Measurements from ENCODE around the gene L1CAM. TPM values are rescaled to one million over a fixed set of nuclear protein-coding genes. Genes with fewer than 3 reads are reported as not detected.

Gene L1CAM
- total and polyA plus RNA-seq, 9 of the 15 experiments (the other 6 are each of a cell fraction or from before 2014, with no cell fraction given), result 0.09 to 0.86 (median 0.26) TPM; not detected in 3

- TF ChIP-seq, protein P1, sequence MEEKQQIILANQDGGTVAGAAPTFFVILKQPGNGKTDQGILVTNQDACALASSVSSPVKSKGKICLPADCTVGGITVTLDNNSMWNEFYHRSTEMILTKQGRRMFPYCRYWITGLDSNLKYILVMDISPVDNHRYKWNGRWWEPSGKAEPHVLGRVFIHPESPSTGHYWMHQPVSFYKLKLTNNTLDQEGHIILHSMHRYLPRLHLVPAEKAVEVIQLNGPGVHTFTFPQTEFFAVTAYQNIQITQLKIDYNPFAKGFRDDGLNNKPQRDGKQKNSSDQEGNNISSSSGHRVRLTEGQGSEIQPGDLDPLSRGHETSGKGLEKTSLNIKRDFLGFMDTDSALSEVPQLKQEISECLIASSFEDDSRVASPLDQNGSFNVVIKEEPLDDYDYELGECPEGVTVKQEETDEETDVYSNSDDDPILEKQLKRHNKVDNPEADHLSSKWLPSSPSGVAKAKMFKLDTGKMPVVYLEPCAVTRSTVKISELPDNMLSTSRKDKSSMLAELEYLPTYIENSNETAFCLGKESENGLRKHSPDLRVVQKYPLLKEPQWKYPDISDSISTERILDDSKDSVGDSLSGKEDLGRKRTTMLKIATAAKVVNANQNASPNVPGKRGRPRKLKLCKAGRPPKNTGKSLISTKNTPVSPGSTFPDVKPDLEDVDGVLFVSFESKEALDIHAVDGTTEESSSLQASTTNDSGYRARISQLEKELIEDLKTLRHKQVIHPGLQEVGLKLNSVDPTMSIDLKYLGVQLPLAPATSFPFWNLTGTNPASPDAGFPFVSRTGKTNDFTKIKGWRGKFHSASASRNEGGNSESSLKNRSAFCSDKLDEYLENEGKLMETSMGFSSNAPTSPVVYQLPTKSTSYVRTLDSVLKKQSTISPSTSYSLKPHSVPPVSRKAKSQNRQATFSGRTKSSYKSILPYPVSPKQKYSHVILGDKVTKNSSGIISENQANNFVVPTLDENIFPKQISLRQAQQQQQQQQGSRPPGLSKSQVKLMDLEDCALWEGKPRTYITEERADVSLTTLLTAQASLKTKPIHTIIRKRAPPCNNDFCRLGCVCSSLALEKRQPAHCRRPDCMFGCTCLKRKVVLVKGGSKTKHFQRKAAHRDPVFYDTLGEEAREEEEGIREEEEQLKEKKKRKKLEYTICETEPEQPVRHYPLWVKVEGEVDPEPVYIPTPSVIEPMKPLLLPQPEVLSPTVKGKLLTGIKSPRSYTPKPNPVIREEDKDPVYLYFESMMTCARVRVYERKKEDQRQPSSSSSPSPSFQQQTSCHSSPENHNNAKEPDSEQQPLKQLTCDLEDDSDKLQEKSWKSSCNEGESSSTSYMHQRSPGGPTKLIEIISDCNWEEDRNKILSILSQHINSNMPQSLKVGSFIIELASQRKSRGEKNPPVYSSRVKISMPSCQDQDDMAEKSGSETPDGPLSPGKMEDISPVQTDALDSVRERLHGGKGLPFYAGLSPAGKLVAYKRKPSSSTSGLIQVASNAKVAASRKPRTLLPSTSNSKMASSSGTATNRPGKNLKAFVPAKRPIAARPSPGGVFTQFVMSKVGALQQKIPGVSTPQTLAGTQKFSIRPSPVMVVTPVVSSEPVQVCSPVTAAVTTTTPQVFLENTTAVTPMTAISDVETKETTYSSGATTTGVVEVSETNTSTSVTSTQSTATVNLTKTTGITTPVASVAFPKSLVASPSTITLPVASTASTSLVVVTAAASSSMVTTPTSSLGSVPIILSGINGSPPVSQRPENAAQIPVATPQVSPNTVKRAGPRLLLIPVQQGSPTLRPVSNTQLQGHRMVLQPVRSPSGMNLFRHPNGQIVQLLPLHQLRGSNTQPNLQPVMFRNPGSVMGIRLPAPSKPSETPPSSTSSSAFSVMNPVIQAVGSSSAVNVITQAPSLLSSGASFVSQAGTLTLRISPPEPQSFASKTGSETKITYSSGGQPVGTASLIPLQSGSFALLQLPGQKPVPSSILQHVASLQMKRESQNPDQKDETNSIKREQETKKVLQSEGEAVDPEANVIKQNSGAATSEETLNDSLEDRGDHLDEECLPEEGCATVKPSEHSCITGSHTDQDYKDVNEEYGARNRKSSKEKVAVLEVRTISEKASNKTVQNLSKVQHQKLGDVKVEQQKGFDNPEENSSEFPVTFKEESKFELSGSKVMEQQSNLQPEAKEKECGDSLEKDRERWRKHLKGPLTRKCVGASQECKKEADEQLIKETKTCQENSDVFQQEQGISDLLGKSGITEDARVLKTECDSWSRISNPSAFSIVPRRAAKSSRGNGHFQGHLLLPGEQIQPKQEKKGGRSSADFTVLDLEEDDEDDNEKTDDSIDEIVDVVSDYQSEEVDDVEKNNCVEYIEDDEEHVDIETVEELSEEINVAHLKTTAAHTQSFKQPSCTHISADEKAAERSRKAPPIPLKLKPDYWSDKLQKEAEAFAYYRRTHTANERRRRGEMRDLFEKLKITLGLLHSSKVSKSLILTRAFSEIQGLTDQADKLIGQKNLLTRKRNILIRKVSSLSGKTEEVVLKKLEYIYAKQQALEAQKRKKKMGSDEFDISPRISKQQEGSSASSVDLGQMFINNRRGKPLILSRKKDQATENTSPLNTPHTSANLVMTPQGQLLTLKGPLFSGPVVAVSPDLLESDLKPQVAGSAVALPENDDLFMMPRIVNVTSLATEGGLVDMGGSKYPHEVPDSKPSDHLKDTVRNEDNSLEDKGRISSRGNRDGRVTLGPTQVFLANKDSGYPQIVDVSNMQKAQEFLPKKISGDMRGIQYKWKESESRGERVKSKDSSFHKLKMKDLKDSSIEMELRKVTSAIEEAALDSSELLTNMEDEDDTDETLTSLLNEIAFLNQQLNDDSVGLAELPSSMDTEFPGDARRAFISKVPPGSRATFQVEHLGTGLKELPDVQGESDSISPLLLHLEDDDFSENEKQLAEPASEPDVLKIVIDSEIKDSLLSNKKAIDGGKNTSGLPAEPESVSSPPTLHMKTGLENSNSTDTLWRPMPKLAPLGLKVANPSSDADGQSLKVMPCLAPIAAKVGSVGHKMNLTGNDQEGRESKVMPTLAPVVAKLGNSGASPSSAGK (IDR thresholded peaks at IDR 0.05), result no peak
- TF ChIP-seq, protein P2, sequence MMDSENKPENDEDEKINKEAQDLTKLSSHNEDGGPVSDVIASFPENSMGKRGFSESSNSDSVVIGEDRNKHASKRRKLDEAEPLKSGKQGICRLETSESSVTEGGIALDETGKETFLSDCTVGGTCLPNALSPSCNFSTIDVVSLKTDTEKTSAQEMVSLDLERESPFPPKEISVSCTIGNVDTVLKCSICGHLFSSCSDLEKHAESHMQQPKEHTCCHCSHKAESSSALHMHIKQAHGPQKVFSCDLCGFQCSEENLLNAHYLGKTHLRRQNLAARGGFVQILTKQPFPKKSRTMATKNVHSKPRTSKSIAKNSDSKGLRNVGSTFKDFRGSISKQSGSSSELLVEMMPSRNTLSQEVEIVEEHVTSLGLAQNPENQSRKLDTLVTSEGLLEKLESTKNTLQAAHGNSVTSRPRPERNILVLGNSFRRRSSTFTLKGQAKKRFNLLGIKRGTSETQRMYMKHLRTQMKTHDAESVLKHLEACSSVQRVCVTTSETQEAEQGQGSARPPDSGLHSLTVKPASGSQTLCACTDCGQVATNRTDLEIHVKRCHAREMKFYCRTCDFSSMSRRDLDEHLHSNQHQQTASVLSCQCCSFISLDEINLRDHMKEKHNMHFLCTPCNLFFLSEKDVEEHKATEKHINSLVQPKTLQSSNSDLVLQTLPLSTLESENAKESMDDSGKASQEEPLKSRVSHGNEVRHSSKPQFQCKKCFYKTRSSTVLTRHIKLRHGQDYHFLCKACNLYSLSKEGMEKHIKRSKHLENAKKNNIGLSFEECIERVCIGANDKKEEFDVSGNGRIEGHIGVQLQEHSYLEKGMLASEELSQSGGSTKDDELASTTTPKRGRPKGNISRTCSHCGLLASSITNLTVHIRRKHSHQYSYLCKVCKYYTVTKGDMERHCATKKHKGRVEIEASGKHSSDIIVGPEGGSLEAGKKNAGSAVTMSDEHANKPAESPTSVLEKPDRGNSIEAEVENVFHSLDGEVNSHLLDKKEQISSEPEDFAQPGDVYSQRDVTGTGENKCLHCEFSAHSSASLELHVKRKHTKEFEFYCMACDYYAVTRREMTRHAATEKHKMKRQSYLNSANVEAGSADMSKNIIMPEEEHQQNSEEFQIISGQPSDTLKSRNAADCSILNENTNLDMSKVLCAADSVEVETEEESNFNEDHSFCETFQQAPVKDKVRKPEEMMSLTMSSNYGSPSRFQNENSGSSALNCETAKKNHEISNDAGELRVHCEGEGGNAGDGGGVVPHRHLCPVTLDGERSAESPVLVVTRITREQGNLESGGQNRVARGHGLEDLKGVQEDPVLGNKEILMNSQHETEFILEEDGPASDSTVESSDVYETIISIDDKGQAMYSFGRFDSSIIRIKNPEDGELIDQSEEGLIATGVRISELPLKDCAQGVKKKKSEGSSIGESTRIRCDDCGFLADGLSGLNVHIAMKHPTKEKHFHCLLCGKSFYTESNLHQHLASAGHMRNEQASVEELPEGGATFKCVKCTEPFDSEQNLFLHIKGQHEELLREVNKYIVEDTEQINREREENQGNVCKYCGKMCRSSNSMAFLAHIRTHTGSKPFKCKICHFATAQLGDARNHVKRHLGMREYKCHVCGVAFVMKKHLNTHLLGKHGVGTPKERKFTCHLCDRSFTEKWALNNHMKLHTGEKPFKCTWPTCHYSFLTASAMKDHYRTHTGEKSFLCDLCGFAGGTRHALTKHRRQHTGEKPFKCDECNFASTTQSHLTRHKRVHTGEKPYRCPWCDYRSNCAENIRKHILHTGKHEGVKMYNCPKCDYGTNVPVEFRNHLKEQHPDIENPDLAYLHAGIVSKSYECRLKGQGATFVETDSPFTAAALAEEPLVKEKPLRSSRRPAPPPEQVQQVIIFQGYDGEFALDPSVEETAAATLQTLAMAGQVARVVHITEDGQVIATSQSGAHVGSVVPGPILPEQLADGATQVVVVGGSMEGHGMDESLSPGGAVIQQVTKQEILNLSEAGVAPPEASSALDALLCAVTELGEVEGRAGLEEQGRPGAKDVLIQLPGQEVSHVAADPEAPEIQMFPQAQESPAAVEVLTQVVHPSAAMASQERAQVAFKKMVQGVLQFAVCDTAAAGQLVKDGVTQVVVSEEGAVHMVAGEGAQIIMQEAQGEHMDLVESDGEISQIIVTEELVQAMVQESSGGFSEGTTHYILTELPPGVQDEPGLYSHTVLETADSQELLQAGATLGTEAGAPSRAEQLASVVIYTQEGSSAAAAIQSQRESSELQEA (IDR thresholded peaks at IDR 0.05; ENCODE audit: low read depth), result no peak
- TF ChIP-seq, protein P3, sequence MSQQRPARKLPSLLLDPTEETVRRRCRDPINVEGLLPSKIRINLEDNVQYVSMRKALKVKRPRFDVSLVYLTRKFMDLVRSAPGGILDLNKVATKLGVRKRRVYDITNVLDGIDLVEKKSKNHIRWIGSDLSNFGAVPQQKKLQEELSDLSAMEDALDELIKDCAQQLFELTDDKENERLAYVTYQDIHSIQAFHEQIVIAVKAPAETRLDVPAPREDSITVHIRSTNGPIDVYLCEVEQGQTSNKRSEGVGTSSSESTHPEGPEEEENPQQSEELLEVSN (IDR thresholded peaks at IDR 0.05; ENCODE audit: borderline replicate concordance in 1 of 2, extremely low read depth in 1 of 2, insufficient read depth in 1 of 2, insufficient read length in 1 of 2, low read depth in 1 of 2, low read length in 1 of 2, poor library complexity in 1 of 2, severe bottlenecking in 1 of 2), result no peak
- TF ChIP-seq KAT2B (IDR thresholded peaks at IDR 0.05; ENCODE audit: low read depth, low read length) (no peak), RBM25 (IDR thresholded peaks at IDR 0.05; ENCODE audit: low read depth, low read length, severe bottlenecking) (no peak), ZNF431 (CRISPR knock-in tag; IDR thresholded peaks at IDR 0.05) (no peak)
These were observed 11.9 kb upstream of the L1CAM start (continued) for GRCh38 chrX:153897899-153898298.

All from K562 (cell line).